GM18526 (cell line): ENCODE results near the gene TCF3.

Source experiments
- POLR2A ChIP-seq: IDR thresholded peaks from 3 replicates; pipeline ENCODE4 v1.6.1; 2011; ENCODE audit not compliant: insufficient read length; ENCODE audit errors: extremely low read depth

The TCF3 gene

GRCh38 chr19:1622541-1622940, 29.9 kb downstream of the TCF3 start:
- no peak for TF ChIP-seq POLR2A

GRCh38 chr19:1622007-1622406, 30.4 kb downstream of the TCF3 start:
- no peak for TF ChIP-seq POLR2A

GRCh38 chr19:1621574-1621973, 30.8 kb downstream of the TCF3 start:
- TF ChIP-seq POLR2A, result no peak

GRCh38 chr19:1621021-1621420, 31.4 kb downstream of the TCF3 start:
- TF ChIP-seq POLR2A, result no peak

GRCh38 chr19:1620502-1620901, 31.9 kb downstream of the TCF3 start:
- TF ChIP-seq POLR2A, result no peak

- TF ChIP-seq POLR2A, result no peak
Measured at GRCh38 chr19:1619703-1620102, 32.7 kb downstream of the TCF3 start.

- no peak for TF ChIP-seq POLR2A
Measured at GRCh38 chr19:1619094-1619439, 33.3 kb downstream of the TCF3 start.

GRCh38 chr19:1618157-1619093, 34.0 kb downstream of the TCF3 start:
- no peak for TF ChIP-seq POLR2A

GRCh38 chr19:1616875-1617274, 35.5 kb downstream of the TCF3 start:
- TF ChIP-seq POLR2A, result no peak

- TF ChIP-seq POLR2A, result no peak
Measured at GRCh38 chr19:1616396-1616795, 36.0 kb downstream of the TCF3 start.

- no peak for TF ChIP-seq POLR2A
Measured at GRCh38 chr19:1615156-1615765, 37.2 kb downstream of the TCF3 start.

GRCh38 chr19:1613808-1614570, 38.4 kb downstream of the TCF3 start:
- no peak for TF ChIP-seq POLR2A

GRCh38 chr19:1613146-1613545, 39.3 kb downstream of the TCF3 start:
- TF ChIP-seq POLR2A, result no peak

- TF ChIP-seq POLR2A, result no peak
Measured at GRCh38 chr19:1612114-1613086, 40.0 kb downstream of the TCF3 start.

- no peak for TF ChIP-seq POLR2A
Measured at GRCh38 chr19:1611353-1611752, 41.1 kb downstream of the TCF3 start.
